Measurements from ENCODE around the gene CEBPG. TPM values are rescaled to one million over a fixed set of nuclear protein-coding genes. Genes with fewer than 3 reads are reported as not detected.

Gene CEBPG
- total RNA-seq, 1 donor from 2014 or later = 59.3 TPM

DNA sequence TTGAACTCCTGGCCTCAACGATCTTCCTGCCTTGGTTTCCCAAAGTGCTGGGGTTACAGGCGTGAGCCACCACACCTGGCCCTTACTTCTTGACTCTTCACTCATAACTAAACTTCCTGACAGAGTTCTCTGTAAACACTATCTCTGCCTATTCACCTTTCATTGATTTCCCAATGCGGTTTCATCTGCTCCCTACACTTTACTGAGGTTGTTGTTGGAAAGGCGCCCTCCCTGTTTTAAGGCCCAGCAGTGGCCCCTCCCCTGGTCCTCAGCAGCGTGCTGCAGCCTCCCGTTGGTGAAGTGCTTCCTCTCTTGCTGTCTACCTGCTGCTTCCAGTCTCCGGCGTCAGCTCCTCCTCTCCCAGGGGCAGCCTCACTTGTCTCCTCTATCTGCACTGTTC, 44.4 kb upstream of the CEBPG start:
- Mint-ChIP-seq H3K27me3 (ENCODE audit: insufficient read depth, low read depth) (peaks cover 4% of the 10 kb centered on the region), H3K4me1 (no peaks in the 10 kb centered on the region), H3K36me3 (no peaks in the 10 kb centered on the region)

GRCh38 chr19:33329736-33330135, 43.8 kb upstream of the CEBPG start:
- peaks cover 4% of the 10 kb centered on the region for H3K27me3 Mint-ChIP-seq (ENCODE audit: insufficient read depth, low read depth)
- H4K20me1 ChIP-seq (ENCODE audit: low read depth) = no peaks in the 10 kb centered on the region
- no peak overlapping the region for H2AFZ ChIP-seq (replicated peaks)
- no peaks in the 10 kb centered on the region for H3K79me2 ChIP-seq (ENCODE audit: low read depth)
- no peak overlapping the region for H3K27ac Mint-ChIP-seq
- peaks cover 3% of the 10 kb centered on the region for H3K9me3 Mint-ChIP-seq
- no peak overlapping the region for H3K9ac ChIP-seq
- no peak overlapping the region for H3K27ac ChIP-seq
- no peaks in the 10 kb centered on the region for H3K9me3 ChIP-seq (ENCODE audit: low read depth)
- H3K4me3 Mint-ChIP-seq = no peak overlapping the region
- H3K36me3 ChIP-seq = no peaks in the 10 kb centered on the region
- no peaks in the 10 kb centered on the region for H3K4me1 ChIP-seq
- H3F3A ChIP-seq (ENCODE audit: low read depth) = no peaks in the 10 kb centered on the region
- no peak overlapping the region for H3K4me2 ChIP-seq
- no peaks in the 10 kb centered on the region for H3K27me3 ChIP-seq
- no peak for DNase-seq (ENCODE audit: low spot score)
- H3K36me3 Mint-ChIP-seq = no peaks in the 10 kb centered on the region
- H3K4me1 Mint-ChIP-seq = no peaks in the 10 kb centered on the region
- TF ChIP-seq, protein P1, sequence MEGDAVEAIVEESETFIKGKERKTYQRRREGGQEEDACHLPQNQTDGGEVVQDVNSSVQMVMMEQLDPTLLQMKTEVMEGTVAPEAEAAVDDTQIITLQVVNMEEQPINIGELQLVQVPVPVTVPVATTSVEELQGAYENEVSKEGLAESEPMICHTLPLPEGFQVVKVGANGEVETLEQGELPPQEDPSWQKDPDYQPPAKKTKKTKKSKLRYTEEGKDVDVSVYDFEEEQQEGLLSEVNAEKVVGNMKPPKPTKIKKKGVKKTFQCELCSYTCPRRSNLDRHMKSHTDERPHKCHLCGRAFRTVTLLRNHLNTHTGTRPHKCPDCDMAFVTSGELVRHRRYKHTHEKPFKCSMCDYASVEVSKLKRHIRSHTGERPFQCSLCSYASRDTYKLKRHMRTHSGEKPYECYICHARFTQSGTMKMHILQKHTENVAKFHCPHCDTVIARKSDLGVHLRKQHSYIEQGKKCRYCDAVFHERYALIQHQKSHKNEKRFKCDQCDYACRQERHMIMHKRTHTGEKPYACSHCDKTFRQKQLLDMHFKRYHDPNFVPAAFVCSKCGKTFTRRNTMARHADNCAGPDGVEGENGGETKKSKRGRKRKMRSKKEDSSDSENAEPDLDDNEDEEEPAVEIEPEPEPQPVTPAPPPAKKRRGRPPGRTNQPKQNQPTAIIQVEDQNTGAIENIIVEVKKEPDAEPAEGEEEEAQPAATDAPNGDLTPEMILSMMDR (IDR thresholded peaks at IDR 0.05) = no peak
- no peak for TF ChIP-seq EZH2phosphoT487 (IDR thresholded peaks at IDR 0.05)
- no peak for TF ChIP-seq EZH2 (IDR thresholded peaks at IDR 0.05)
- no peak overlapping the region for H3K4me3 ChIP-seq

More for the DNA sequence above, 44.4 kb upstream of the CEBPG start:
- DNase-seq (ENCODE audit: low spot score) = no peak
- H3K79me2 ChIP-seq (ENCODE audit: low read depth) = no peaks in the 10 kb centered on the region
- no peak overlapping the region for H3K9ac ChIP-seq
- no peaks in the 10 kb centered on the region for H4K20me1 ChIP-seq (ENCODE audit: low read depth)
- peaks cover 3% of the 10 kb centered on the region for H3K9me3 Mint-ChIP-seq
- no peak overlapping the region for H2AFZ ChIP-seq (replicated peaks)
- no peaks in the 10 kb centered on the region for H3K4me1 ChIP-seq
- TF ChIP-seq EZH2 (IDR thresholded peaks at IDR 0.05) = no peak
- TF ChIP-seq EZH2phosphoT487 (IDR thresholded peaks at IDR 0.05) = no peak
- TF ChIP-seq, protein P1 (IDR thresholded peaks at IDR 0.05) = no peak
- no peaks in the 10 kb centered on the region for H3K27me3 ChIP-seq
- no peak overlapping the region for H3K4me3 Mint-ChIP-seq
- H3K9me3 ChIP-seq (ENCODE audit: low read depth) = no peaks in the 10 kb centered on the region
- no peak overlapping the region for H3K4me2 ChIP-seq
- no peaks in the 10 kb centered on the region for H3K36me3 ChIP-seq
- H3K4me3 ChIP-seq = no peak overlapping the region
- H3K27ac ChIP-seq = no peak overlapping the region
- H3K27ac Mint-ChIP-seq = no peak overlapping the region
- no peaks in the 10 kb centered on the region for H3F3A ChIP-seq (ENCODE audit: low read depth)

- Histone ChIP-seq H3K9ac (no peak overlapping the region), H3K9me3 (ENCODE audit: low read depth) (no peaks in the 10 kb centered on the region), H4K20me1 (ENCODE audit: low read depth) (no peaks in the 10 kb centered on the region), H3K4me2 (no peak overlapping the region), H3K27ac (no peak overlapping the region), H3K79me2 (ENCODE audit: low read depth) (no peaks in the 10 kb centered on the region), H3K36me3 (no peaks in the 10 kb centered on the region), H3K27me3 (no peaks in the 10 kb centered on the region), H3F3A (ENCODE audit: low read depth) (no peaks in the 10 kb centered on the region), H3K4me3 (no peak overlapping the region), H3K4me1 (no peaks in the 10 kb centered on the region), H2AFZ (replicated peaks) (no peak overlapping the region)
- DNase-seq (ENCODE audit: low spot score) = no peak
- H3K9me3 Mint-ChIP-seq = no peaks in the 10 kb centered on the region
- no peak overlapping the region for H3K27ac Mint-ChIP-seq
- peaks cover 2% of the 10 kb centered on the region for H3K27me3 Mint-ChIP-seq (ENCODE audit: insufficient read depth, low read depth)
- no peak for TF ChIP-seq EZH2 (IDR thresholded peaks at IDR 0.05)
- TF ChIP-seq, protein P1 (IDR thresholded peaks at IDR 0.05) = no peak
- TF ChIP-seq EZH2phosphoT487 (IDR thresholded peaks at IDR 0.05) = no peak
- H3K4me1 Mint-ChIP-seq = no peaks in the 10 kb centered on the region
- no peak overlapping the region for H3K4me3 Mint-ChIP-seq
- H3K36me3 Mint-ChIP-seq = no peaks in the 10 kb centered on the region
These were observed 41.3 kb upstream of the CEBPG start for GRCh38 chr19:33332248-33332647.
